Measurements from ENCODE around the gene RAB2B.
"Not testable (repeated sequence)": the region's sequence is repeated elsewhere in the genome, so short reads cannot be mapped to it uniquely, and the experiment has no call there.

Gene RAB2B

DNA sequence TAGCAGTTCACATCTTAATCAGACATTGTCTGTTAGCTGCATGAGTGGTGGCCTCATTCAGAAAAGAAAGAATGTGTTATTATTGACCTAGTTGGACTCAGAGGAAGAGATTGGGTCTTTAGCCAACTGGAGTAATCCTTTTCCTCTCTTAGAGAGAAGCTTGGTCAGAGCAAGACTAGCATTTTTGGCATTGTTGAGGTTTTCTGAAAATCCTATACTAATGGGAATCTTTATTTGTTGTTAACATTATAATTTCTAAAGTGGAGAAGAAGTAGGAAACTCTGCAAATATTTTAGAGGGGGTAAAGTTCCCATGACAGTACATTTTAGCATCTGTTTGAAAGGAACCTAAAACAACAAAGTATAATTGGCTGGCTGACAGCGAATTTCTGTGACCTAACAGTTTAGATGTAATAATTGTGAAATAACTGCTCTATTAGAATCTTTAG lies 9.9 kb upstream of the RAB2B start:
- DNase-seq = no peak

DNA sequence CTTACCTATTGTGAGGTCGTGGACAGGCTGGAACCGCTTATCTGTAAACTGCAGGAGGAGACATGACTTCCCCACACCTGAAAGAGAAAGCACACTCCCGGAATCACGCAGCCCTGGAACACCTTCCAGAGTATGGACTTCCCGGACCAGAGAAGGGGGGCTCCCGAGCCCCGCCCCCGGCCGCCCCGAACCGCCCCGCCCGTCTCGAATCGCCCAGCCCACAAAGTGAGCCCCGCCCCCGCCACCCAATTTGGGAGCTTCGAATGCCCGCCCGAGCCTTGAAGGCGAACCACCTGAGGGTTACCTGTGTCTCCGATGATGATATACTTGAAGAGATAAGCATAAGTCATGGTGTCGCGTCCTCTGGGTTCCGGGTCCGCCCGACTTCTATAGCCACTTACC lies 235 bp downstream of the RAB2B start:
- DNase-seq = peak; percentile 82 to 85

DNA sequence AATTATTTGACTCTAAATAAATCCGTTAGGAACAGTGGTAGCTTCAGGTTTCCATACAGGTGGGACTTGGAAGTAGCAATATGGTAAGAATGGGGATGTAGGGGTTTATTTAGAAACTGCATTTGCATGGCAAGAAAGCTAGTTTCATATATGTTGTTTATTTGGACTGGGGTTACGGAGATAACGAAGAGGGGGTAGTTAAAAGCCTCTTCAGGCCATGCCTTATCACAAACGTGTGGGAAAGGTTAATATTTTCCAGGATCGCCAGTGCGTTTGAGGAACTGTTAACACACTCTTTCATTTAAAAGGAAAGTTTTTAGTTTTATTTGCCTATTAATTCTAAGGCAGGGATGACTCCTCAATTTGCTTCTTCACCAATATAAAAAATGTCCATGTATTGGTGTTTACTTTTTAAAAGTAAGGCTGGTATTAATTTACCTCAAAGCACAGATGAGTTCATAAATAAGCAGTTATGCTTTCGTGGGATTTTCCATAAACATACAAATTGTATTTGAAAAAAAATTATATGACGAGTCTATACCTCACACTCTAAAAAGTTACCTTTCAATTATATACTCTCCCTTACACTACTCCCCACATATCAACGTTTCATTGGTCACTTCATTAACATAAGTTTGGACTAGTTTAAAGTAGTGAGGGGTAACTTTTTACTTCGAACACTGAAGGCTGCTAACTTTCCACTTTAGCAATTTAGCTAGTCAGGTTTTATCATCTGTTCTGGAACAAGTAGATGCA lies 814 bp downstream of the RAB2B start:
- no peak for DNase-seq

DNA sequence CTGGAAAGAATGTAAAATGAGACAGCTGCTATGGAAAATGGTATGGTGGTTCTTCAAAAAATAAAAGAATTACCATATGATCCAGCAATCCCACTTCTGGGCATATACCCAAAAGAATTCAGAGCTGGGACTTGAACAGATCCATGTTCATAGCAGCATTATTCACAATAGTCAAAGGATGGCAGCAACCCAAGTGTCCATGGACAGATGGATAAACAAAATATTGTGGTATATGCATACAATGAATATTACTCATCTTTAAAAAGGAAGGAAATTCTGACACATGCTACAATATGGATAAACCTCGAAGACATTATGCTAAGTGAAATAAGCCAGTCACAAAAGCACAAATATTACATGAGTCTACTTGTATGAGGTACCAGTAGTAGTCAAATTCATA lies 9.1 kb downstream of the RAB2B start:
- no peak for DNase-seq

DNA sequence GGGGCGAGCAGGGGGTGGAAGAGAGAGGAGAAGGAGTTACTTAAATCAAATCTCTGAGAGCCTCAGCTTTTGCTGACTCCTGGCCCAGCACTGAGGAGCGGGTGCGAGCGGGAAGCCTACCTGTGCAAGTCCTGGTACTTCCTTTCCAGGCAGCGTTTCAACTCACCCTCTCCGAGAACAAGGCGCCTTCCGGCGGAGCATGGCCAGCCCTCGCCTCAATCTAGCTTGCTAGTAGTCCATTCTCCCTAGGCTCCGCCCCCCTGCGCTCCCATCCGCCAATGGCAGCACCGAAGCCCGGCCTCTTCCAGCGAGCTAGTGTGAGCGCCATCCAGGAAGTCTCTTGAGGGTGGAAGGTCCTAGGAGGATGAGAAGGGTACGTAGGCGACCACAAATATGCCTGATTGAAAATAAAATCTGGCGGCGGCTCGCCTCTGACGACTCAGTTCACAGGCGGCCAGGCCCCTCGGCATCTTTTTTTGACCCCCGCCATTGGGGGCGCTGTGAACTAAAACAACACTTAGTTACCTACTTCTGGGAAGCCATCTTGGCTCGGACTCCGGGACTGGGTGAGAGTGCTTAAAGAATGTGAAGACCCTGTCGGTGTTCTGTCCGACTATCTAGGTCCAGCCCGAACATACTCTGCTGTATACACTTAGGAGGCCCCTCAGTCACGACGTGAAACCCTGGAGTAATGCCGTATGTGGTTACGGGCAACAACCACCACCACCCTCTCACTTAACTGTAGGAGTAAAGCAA lies 20.7 kb downstream of the RAB2B start, which contains the start of gene CHD8:
CHD8 (minus strand) TSS at position 212 of the 756 bp plus-strand sequence. CDS start 24,480 bp downstream, outside the sequence.
- peak; percentile 99 to 100 for DNase-seq

DNA sequence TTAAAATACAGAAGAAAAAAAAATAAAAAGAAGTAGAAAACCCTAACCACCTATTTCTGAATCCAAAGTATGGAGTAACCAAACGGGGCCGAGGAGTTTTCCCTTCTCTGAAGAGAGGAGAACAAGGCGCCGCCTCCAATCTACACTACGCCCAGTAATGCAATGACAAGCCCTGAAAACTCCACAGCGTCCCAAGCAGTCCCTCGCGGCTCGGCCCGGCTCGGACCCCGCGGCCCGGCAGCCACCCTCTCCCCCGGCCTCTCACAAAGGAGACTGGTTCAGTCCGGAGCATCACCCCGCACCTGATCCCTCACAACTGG lies 21.2 kb downstream of the RAB2B start:
- no peak for DNase-seq

DNA sequence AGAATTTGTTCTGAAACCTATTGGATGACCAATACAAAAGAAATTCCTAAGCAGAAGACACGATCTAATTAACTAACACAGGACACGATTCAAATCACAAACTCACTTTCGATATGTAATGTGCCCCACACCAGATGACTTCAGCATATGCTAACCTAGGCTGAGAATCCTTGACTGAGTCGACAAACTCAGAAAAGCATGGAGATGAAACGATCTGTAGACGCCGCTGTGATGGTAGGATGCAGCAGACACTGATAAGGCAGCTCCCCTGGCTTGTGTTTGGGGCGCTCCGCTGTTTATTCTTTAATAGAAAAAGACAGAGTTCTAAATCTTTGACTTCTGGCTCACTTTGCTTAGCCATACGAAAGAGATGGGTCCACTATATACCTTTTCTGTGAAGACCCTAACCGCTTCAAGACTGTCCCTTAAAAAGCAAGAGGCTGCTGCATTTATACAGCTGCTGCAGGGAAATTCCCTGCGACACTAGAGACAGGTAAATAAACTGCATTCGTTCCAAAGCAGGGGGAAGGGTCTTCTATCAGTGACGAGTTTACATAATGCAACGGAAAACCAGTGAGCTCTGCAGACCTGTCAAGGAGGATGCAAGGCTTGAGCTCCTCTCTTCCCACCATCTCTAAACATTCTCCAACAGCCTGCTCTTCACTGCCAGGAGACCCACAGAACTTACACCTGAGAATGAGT lies 21.8 kb downstream of the RAB2B start:
- peak in 1 of 2 donors; percentile 12 for DNase-seq

DNA sequence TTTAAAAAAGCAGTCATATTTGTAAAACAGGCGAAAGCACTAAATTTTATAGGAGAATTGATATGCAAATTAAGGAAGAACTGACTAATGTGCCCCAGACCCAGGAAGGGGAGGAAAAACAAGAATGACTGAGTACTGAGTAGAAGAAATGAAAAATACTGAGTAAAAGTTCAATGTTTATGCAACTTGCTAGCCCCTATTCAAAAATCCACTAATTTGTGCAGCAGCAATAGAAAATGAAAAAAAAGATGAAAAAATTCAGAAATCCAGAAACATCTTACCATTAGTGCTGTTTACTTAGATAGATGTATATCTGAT lies 26.9 kb downstream of the RAB2B start:
- no peak for DNase-seq

DNA sequence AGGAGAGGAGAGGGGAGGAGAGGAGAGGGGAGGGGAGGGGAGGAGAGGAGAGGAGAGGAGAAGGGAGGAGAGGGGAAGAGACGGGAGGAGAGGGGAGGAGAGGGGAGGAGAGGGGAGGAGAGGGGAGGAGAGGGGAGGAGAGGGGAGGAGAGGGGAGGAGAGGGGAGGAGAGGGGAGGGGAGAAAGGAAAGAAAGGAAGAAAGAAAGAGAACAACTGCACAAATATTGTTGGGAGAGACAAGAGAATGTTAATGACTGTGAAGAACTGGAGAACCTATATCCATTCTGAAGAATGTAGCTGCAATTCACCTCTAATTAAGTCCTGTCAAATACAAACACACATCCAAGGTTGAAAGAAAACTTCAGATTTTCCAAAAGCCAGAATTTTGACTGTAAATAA lies 34.1 kb downstream of the RAB2B start:
- DNase-seq = not testable (repeated sequence)

DNA sequence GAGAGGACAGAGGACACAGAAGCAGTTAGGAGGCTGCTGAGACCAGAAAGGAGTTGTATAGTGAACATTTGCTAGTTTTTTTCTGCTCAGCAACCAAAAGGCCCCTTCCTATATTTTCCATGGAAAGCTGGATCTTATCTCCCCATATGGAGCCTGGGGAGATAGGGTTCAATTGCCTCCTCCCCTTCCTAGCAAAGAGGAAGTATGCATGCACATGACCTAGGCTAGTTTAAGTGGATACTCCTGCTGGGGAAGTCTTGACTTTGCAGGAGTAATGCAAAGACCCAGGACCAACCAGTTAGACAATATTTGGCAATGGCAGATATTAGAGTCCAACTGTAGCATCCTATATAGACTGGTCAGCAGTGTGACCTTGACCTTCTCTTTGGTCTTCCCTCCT lies 35.9 kb downstream of the RAB2B start:
- no peak for DNase-seq

DNA sequence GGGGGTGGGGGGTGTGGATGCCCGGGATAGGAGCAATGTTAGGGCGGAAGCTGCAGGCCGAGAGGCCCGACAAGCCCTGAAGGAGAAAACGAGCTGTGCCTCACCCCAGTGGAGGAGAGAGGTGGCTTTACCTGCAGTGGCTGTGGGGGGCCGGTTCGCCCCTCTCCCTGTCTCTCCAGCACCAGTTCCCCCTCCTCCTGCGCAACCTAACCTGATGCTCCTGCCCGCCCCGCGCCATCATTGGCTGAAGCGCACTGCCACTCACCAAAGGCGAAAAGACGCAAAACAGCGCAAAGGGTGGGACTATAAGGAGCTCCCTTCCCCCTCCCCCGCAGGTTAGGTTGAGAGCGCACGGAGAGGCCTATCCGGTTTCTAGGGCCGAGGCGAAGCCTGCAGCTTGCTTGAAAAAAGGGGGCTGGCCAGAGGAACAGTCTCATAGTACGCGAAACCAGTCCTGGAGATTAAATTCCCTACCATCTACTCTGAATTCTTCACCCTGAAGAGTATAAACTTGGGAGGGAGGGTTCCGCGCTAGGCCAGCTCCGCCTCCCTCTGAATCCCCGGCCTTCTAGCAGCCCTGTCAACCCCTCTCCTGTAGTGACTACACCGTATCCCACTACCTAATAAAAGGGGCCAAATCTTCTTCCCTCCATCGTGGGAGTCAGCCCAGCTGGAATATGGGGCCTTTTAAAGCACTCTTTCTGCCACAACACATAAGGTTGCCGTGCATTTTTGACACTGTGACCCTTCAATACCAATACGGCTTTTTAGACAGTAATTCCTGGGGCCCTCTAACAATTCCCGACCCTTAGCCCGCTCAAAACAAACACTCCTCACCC lies 39.5 kb downstream of the RAB2B start:
- DNase-seq = peak; percentile 99 to 100

DNA sequence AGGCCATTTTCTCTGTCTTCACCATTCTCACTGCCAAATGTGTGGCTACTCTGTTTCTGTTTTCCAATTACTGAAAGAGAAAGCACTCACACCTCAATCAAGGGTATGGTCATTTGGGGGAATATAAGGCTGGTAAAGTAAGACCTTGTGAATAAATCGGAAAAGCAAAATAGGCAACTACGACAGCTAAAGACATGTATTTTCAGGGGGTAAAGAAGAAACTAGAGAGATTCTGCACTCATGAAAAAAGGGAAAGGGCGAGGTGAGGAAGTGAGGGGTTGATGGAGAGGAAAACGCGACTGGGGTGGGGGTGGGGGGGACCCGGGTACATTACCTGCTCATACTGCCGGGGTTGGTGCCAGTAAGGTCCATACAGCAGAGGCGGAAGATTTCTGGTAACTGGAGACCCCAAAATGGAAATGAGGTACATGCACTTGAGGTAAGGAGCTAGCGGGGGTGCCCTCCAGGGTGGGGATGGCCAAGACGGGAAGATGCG lies 40.1 kb downstream of the RAB2B start:
- DNase-seq = no peak

DNA sequence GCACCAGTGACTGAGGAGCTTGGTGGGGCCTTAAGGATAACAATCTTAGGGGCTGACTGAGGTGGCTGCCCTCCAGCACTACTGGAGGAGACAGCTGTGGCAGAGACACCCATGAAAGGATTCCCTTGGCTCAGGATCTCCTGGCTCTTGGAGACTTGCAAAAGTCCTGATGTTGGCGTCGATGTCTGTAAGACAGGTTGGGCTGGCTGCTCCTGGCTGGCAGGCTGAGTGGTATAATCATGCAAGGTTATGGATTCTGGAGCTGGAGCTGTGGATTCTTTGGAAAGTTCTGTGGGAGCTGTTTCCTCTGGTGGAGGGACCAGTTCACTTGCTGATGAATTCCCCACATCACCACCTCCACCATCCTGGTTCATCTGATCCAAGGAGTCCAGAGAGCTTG lies 45.6 kb downstream of the RAB2B start:
- DNase-seq = no peak

DNA sequence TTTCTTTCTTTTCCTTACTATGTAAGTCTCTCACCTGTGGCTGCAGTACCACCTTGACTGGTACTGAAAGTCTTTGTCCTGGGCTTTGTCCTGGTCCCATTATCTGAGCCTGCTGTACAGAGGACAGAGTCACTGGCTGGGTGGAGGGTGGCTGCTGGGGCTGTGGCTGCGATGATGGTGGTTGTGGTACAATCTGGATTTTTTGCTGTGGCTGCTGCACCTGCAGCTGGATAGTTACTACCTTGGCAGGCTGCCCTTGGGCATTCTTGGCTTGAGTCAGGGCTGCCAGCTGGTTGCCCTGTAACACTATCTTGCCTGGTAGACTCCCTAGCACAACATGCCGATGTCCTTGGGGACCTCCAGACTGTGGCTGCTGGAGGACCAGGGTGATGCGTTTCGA lies 47.8 kb downstream of the RAB2B start:
- DNase-seq = no peak

DNA sequence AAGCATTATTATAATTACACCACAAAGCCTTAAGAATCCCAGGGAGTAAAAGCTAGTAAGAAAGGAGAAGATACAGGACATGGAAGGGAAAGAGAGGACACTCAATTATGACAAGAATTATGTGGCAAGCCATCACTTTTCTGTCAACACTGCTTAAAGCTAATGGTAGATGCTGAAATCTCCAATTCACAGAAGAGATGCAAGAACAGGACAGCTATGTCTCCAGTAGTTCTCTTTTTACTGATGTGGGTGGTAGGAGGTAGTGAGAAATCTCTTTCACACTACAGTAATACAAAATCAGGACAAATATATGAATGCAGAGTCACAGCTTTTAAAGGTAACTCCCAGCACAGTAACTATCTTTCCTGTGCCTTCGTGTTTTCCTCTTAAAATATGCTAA lies 50.1 kb downstream of the RAB2B start:
- no peak for DNase-seq

DNA sequence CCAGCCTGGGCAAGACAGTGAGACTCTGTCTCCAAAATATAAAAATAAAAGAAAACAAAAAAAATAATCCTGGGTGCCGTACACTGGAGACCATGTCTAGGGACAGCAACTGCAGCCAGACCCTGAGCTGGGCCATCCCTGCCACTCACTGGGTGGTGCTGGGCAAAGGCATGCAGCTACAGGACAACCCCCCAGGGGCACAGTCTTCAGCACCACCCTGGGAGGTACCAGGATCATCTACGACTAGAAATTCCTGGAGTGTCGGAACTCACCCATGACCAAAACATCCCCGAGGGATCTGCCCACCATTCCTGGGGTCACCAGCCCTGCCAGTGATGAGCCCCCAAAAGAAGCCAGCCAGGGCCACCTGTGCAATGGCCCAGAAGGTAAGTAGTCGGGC lies 57.2 kb downstream of the RAB2B start:
- no peak for DNase-seq

DNA sequence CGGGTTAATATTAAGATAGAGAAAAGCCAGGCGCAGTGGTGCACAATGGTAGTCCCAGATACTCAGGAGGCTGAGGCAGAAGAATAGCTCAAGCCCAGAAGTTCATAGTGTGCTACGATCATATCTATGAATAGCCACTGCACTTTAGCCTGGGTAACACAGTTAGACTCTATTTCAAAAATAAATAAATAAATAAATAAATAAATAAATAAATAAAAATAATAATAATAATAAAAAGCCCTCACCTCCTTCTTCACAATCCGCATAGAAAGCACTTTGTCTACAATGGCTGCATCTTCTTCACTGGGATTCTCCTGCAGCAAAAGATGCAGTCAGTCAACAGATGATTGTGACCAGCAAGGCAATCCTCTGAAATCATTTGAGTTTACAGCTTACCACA lies 61.4 kb downstream of the RAB2B start:
- DNase-seq = no peak

DNA sequence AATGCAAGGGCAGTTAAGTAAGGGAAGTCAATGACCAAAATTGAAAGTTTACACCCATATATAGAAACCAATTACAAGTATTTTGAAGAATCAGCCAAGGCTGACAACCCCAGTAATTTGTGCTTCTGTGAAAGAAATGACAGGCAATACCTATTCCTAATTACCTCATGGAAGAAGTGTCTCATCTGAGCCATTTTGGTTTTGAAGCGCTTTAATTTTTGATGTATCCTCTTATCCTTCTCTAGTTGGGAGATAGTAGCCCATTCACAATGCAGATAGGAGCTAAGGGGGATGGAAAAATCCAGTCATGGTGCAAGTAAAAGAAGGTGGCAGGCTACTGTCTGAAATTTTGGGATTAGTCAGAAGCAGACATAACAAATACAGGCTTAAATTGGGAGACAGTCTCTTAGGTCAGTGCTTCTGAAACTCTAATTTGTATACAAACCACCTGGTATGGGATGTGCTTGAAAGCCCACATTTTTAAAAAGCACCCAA lies 62.6 kb downstream of the RAB2B start:
- DNase-seq = no peak

Measured in activated CD4-positive, alpha-beta T cell treated with anti-CD3 and anti-CD28 coated beads for 4 hours (primary cell).